ENCODE data around the gene PIGS.

DNA sequence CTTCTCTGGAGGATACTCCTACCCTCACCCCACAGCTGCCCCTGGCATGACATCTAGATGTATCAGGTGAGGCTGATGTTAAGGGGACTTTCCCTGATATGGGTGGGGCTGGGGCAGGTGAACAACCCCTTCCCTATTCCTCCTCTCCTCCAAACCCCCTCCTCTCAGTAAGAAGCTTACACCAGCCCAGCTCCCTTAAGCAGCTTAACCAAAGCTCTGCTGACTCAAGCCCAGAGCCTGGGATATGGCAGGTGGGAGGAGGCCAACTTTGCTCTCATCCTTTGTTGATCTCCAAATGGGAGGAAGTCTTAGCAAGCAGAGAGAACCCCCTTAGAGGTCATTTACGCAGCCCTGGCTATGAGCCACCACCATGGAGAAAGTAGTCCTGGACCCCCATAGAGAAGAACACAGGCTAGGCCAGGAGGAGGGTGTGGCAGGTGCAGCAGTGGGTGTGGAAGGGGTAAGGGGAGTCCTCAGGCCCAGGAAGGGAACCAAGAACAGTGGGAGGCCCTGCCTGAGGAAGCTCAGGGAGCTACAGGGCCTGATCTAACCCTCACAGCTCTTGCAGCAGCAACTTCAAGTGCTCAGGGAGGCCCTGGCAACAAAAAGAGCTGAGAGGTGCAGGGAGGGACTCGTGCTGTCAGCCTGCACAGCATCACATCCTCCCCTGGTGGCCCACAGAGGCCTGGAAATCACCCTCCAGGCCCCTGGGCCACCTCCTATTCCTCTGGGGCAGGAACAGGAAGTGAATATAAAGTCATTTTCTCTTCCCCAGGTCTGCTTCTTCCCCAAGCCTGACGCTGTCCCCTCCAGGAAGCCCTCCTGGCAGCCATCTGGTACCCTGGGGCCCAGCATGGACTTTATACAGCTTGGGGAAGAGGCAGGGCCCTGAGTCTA, 21.8 kb downstream of the PIGS start:
- no peak for TF ChIP-seq CTCF (IDR thresholded peaks at IDR 0.05; ENCODE audit: insufficient read depth, low read length)
- TF ChIP-seq POLR2AphosphoS5 (IDR thresholded peaks at IDR 0.05; ENCODE audit: low read depth) = no peak
- TF ChIP-seq REST (IDR thresholded peaks at IDR 0.05; ENCODE audit: insufficient replicate concordance, low read depth) = no peak
- TF ChIP-seq GABPA (IDR thresholded peaks at IDR 0.05; ENCODE audit: low read depth) = no peak
